ENCODE measurements around the gene QRICH1. TPM values are rescaled to one million over a fixed set of nuclear protein-coding genes. Genes with fewer than 3 reads are reported as not detected.

QRICH1 gene
- total RNA-seq, 1 experiment from 2014 or later = 151 TPM

GRCh38 chr3:49132073-49132436, 38.2 kb upstream of the QRICH1 start:
- H2BK20ac ChIP-seq (ENCODE audit: low read depth, low read length, poor library complexity, severe bottlenecking) = no peak overlapping the region
- no peak overlapping the region for H3K56ac ChIP-seq (ENCODE audit: insufficient read length, low read depth, low read length)
- no peak overlapping the region for H2BK15ac ChIP-seq (ENCODE audit: low read depth, low read length)
- H4K5ac ChIP-seq (ENCODE audit: insufficient read length, low read depth, low read length) = no peak overlapping the region
- H2BK5ac ChIP-seq (ENCODE audit: insufficient read length, low read length) = no peak overlapping the region
- H3K9me3 ChIP-seq (ENCODE audit: control insufficient read depth, low read depth, low read length) = no peaks in the 10 kb centered on the region
- H3K4me2 ChIP-seq (ENCODE audit: insufficient read depth, insufficient read length, low read length) = peak overlapping the region; percentile 97
- H2BK12ac ChIP-seq (ENCODE audit: insufficient read length, low read depth, low read length) = no peak overlapping the region
- Mint-ChIP-seq H3K4me3 (peak overlapping the region; percentile 83 to 93), H3K27me3 (ENCODE audit: low read depth) (peaks cover 3% of the 10 kb centered on the region), H3K36me3 (ENCODE audit: insufficient read depth in 1 of 3, low read depth in 3 of 3) (peaks cover 0 to 6% (median 5%) of the 10 kb centered on the region in 3 experiments; a peak in 2 of 7 replicates), H3K9me3 (no peaks in the 10 kb centered on the region), H3K27ac (no peak overlapping the region; a peak in 1 of 7 replicates), H3K4me1 (peaks cover 8 to 12% of the 10 kb centered on the region in 2 experiments; a peak in 3 of 4 replicates)
- H3K27me3 ChIP-seq (ENCODE audit: insufficient read depth, low read length) = no peaks in the 10 kb centered on the region
- no peak overlapping the region for H3T11ph ChIP-seq (ENCODE audit: low read length)
- DNase-seq = no peak
- peaks cover 2% of the 10 kb centered on the region; the same call in 1 of the 2 replicates for H3K4me1 ChIP-seq (ENCODE audit: insufficient read depth, low read length)
- H4K20me1 ChIP-seq (ENCODE audit: control insufficient read depth, insufficient read depth, insufficient read length) = no peaks in the 10 kb centered on the region
- H3K9ac ChIP-seq (ENCODE audit: extremely low read depth, insufficient read length, low read length) = peak overlapping the region; percentile 29
- no peak overlapping the region for H3K23ac ChIP-seq (ENCODE audit: insufficient read length, low read depth, low read length)
- H4K91ac ChIP-seq (ENCODE audit: insufficient read length, low read depth, low read length) = no peak overlapping the region
- no peak overlapping the region for H3K14ac ChIP-seq (ENCODE audit: insufficient read depth, low read length)
- no peak overlapping the region for H2AFZ ChIP-seq (ENCODE audit: low read length)
- peaks cover 15% of the 10 kb centered on the region for H3K23me2 ChIP-seq (ENCODE audit: insufficient read length, low read depth, low read length, poor library complexity, severe bottlenecking)
- TF ChIP-seq CTCF (conservative IDR thresholded peaks at IDR 0.05) = no peak
- no CpG with 5 or more reads among the region's 9 CpGs for WGBS (ENCODE audit: extremely low coverage, insufficient read length, low lambda C conversion rate)
- no peak overlapping the region for H2AK5ac ChIP-seq (ENCODE audit: insufficient read length, low read length)
- no peaks in the 10 kb centered on the region for H3K79me2 ChIP-seq (ENCODE audit: insufficient read depth, low read length)
- no peaks in the 10 kb centered on the region for H3K79me1 ChIP-seq (ENCODE audit: insufficient read depth, low read depth, low read length, poor library complexity, severe bottlenecking)
- no peak overlapping the region for H2BK120ac ChIP-seq (ENCODE audit: low read depth, low read length, poor library complexity, severe bottlenecking)
- no peak overlapping the region for H3K4ac ChIP-seq (ENCODE audit: low read depth, low read length)
- no peak overlapping the region for H3K27ac ChIP-seq (ENCODE audit: insufficient read length, low read depth, low read length)
- H3K18ac ChIP-seq (ENCODE audit: insufficient read length, low read depth, low read length) = no peak overlapping the region
- no peak overlapping the region for H4K8ac ChIP-seq (replicated peaks; ENCODE audit: insufficient read length, low read depth, low read length)
